GM18508 (cell line): ENCODE measurements around the gene PCDHGA10.
"Not testable (repeated sequence)": the region's sequence is repeated elsewhere in the genome, so short reads cannot be mapped to it uniquely, and the experiment has no call there.

ENCODE experiments used
- ATAC-seq: cut with Tn5 transposase; IDR thresholded peaks from one replicate; pipeline ENCODE4 v1.9.1; 2021; ENCODE audit warnings: moderate number of reproducible peaks; ENCODE audit not compliant: insufficient read depth, unreplicated experiment

Gene PCDHGA10

DNA sequence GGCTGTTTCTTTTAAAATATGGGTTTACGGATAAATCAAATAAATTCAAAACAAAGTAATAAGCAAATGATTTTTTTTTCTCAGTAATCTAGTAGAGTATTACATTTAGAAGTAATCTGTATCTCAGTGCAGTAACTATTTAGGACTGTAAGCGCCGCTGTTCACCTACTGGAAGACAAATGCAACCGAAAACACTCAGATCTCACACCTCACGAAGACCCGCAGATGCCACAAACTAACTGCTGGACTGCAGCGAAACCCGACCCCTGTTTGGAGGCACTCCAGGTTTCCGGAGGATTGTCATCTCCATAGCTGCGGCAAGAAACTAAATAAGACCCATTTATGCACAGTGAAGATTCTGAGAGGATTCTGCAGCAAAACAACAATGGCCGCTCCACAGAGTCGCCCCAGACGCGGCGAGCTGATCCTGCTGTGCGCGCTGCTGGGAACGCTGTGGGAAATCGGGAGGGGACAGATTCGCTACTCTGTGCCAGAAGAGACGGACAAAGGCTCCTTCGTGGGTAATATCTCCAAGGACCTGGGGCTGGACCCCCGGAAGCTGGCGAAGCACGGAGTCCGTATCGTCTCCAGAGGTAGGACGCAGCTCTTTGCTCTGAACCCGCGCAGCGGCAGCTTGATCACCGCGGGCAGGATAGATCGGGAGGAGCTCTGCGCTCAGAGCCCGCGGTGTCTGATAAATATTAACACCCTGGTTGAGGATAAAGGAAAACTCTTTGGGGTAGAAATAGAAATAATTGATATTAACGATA lies 20.2 kb upstream of the PCDHGA10 start, which contains the start of gene PCDHGA8:
Gene PCDHGA8, plus strand, starts transcription at position 205 of the 770 bp plus-strand sequence. Its CDS starts 181 bp downstream, at position 386.
- ATAC-seq = no peak

DNA sequence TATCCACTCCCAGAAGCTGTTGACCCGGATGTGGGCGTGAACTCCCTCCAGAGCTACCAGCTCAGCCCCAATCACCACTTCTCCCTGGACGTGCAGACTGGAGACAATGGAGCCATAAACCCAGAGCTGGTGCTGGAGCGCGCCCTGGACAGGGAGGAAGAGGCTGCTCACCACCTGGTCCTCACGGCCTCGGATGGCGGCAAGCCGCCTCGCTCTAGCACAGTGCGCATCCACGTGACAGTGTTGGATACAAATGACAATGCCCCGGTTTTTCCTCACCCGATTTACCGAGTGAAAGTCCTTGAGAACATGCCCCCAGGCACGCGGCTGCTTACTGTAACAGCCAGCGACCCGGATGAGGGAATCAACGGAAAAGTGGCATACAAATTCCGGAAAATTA lies 19.5 kb upstream of the PCDHGA10 start:
- no peak for ATAC-seq

DNA sequence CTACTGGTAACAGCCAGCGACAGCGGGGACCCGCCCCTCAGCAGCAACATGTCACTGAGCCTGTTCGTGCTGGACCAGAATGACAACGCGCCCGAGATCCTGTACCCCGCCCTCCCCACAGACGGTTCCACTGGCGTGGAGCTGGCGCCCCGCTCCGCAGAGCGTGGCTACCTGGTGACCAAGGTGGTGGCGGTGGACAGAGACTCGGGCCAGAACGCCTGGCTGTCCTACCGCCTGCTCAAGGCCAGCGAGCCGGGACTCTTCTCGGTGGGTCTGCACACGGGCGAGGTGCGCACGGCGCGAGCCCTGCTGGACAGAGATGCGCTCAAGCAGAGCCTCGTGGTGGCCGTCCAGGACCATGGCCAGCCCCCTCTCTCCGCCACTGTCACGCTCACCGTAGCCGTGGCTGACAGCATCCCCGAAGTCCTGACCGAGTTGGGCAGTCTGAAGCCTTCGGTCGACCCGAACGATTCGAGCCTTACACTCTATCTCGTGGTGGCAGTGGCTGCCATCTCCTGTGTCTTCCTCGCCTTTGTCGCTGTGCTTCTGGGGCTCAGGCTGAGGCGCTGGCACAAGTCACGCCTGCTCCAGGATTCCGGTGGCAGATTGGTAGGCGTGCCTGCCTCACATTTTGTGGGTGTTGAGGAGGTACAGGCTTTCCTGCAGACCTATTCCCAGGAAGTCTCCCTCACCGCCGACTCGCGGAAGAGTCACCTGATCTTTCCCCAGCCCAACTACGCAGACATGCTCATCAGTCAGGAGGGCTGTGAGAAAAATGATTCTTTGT lies 18.2 kb upstream of the PCDHGA10 start:
- ATAC-seq = not testable (repeated sequence)

DNA sequence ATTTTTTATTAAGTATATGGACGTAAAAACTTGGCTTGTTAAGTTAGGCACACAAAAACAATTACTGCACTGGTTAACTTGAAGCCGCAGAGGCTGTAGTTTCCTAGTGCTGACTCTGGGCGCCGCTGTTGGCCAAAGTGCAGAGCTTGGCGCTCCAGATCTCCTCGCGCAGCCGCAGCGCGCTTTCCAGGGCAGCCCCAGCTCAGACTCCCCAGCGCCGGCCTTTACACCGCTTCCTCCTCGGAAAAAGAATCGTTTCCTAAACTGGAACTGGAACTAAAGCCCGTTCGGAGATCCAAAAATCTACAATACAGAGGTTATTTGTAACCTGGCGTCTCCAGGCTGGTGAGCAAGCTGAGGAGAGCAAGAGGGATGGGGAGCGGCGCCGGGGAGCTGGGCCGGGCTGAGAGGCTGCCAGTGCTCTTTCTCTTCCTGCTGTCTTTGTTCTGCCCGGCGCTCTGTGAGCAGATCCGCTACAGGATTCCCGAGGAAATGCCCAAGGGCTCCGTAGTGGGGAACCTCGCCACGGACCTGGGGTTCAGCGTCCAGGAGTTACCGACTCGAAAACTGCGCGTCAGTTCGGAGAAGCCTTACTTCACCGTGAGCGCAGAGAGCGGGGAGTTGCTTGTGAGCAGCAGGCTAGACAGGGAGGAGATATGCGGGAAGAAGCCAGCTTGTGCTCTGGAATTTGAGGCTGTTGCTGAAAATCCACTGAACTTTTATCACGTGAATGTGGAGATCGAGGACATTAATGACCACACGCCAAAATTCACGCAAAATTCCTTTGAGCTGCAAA lies 14.8 kb upstream of the PCDHGA10 start, which contains the start of gene PCDHGB5:
Gene PCDHGB5, plus strand, starts transcription at position 192 of the 796 bp plus-strand sequence. Its CDS starts 181 bp downstream, at position 373.
- peak; percentile 97 for ATAC-seq

DNA sequence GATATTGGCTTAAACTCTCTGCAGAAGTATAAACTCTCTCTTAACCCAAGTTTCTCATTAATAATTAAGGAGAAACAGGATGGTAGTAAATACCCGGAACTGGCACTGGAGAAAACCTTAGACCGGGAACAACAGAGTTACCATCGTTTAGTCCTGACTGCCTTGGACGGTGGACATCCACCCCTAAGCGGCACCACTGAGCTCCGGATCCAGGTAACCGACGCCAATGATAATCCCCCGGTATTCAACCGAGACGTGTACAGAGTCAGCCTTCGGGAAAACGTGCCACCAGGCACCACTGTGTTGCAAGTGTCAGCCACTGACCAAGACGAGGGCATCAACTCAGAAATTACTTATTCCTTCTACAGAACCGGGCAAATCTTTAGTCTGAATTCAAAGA lies 14.2 kb upstream of the PCDHGA10 start:
- no peak for ATAC-seq

DNA sequence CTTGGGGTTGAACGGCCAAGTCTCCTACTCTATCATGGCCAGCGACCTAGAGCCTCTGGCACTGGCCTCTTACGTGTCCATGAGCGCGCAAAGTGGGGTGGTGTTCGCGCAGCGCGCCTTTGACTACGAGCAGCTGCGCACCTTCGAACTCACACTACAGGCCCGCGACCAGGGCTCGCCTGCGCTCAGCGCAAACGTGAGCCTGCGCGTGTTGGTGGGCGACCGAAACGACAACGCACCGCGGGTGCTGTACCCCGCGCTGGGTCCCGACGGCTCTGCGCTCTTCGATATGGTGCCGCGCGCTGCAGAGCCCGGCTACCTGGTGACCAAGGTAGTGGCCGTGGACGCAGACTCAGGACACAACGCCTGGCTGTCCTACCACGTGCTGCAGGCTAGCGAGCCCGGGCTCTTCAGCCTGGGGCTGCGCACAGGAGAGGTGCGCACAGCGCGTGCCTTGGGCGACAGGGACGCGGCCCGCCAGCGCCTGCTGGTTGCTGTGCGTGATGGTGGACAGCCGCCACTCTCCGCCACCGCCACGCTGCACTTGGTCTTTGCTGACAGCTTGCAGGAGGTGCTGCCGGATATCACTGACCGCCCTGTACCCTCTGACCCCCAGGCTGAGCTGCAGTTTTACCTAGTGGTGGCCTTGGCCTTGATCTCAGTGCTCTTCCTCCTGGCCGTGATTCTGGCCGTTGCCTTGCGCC lies 13.1 kb upstream of the PCDHGA10 start:
- ATAC-seq = no peak

DNA sequence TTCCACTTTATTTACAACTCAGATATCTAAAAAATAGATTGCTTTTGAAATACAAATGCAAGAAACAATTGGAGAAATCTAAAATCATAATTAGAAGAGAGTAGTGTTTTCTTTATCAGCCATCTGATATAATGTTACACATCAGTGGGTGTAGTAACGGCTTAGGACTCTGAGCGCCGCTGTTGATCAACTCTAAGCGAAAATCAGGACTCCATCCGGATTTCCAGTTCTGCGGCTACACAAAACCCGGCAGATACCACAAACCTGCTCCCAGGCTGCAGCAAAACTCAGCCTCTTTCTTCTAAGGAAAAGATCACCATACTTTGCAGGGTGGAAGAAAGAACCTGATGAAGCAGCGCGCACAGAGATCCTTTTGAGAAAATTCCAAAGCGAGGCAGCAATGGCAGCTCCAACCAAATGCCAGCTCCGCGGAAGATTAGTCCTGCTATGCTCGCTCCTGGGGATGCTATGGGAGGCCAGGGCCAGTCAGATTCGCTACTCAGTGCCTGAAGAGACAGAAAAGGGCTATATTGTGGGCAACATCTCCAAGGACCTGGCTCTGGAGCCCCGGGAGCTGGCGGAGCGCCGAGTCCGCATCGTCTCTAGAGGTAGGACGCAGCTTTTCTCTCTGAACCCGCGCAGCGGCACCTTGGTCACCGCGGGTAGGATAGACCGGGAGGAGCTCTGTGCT lies 10.1 kb upstream of the PCDHGA10 start, which contains the start of gene PCDHGA9:
Gene PCDHGA9, plus strand, starts transcription at position 226 of the 691 bp plus-strand sequence. Its CDS starts 175 bp downstream, at position 401.
- no peak for ATAC-seq

DNA sequence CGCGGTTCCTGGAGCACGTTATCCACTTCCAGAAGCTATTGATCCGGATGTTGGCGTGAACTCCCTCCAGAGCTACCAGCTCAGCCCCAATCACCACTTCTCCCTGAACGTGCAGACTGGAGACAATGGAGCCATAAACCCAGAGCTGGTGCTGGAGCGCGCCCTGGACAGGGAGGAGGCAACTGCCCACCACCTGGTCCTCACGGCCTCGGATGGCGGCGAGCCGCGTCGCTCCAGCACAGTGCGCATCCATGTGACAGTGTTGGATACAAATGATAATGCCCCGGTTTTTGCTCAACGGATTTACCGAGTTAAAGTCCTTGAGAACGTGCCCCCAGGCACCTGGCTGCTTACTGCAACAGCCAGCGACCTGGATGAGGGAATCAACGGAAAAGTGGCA lies 9.4 kb upstream of the PCDHGA10 start:
- ATAC-seq = no peak

DNA sequence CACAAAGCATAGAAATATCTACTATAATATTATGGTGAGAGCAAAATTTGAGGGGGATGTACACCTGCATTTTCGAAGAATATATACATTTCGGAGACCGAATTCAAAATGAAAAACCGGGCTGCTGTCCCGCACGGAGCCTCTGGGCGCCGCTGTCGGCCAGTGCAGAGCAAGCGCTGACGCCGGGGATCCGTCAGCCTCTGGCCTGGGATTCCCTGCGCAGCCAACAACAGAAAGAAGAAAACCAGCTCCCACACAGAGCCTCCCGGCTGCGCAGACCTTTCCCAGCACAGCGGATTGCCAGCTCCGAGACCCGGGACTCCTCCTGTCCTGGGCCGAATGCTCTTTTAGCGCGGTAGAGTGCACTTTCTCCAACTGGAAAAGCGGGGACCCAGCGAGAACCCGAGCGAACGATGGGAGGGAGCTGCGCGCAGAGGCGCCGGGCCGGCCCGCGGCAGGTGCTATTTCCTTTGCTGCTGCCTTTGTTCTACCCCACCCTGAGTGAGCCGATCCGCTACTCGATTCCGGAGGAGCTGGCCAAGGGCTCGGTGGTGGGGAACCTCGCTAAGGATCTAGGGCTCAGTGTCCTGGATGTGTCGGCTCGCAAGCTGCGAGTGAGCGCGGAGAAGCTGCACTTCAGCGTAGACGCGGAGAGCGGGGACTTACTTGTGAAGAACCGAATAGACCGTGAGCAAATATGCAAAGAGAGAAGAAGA lies 4.8 kb upstream of the PCDHGA10 start, which contains the start of gene PCDHGB6:
Gene PCDHGB6, plus strand, starts transcription at position 232 of the 716 bp plus-strand sequence. Its CDS starts 182 bp downstream, at position 414.
- not testable (repeated sequence) for ATAC-seq

DNA sequence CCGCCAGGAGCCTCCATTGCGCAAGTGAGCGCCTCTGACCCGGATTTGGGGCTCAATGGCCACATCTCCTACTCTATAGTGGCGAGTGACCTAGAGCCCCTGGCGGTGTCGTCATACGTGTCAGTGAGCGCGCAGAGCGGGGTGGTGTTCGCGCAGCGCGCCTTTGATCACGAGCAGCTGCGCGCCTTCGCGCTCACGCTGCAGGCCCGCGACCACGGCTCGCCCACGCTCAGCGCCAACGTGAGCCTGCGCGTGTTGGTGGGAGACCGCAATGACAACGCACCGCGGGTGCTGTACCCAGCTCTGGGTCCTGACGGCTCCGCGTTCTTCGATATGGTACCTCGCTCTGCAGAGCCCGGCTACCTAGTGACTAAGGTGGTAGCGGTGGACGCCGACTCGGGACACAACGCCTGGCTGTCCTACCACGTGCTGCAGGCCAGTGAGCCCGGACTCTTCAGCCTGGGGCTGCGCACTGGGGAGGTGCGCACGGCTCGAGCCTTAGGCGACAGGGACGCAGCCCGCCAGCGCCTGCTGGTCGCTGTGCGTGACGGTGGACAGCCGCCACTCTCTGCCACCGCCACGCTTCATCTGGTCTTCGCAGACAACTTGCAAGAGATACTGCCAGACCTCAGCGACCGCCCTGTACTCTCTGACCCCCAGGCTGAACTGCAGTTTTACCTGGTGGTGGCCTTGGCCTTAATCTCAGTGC lies 3.0 kb upstream of the PCDHGA10 start:
- ATAC-seq = no peak

DNA sequence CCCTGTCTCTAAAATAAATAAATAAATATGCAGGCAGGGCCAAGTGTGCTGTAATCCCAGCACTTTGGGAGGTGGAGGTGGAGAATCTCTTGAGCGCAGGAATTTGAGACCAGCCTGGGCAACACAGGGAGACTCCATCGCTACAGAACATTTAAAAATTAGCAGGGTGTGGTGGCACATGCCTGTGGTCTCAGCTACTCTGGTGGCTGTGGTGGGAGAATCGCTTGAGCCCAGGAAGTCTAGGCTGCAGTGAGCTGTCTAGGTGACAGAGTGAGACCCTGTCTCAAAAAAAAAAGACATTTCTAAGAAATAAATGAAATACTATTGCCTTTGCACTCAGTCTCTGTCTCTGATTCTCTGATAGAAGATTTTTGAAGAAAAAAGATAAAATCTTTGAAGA lies 1.2 kb upstream of the PCDHGA10 start:
- ATAC-seq = no peak

DNA sequence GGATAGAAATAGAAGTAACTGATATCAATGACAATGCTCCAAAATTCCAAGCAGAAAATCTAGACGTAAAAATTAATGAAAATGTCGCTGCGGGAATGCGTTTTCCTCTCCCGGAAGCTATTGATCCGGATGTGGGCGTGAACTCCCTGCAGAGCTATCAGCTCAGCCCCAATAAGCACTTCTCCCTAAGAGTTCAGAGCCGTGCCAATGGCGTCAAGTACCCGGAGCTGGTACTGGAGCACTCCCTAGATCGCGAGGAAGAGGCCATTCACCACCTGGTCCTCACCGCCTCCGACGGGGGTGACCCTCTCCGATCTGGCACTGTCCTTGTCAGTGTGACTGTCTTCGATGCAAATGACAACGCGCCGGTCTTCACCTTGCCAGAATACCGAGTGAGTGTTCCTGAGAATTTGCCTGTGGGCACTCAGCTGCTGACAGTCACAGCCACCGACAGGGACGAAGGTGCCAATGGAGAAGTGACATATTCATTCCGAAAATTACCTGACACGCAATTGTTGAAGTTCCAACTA lies 818 bp downstream of the PCDHGA10 start:
- no peak for ATAC-seq

DNA sequence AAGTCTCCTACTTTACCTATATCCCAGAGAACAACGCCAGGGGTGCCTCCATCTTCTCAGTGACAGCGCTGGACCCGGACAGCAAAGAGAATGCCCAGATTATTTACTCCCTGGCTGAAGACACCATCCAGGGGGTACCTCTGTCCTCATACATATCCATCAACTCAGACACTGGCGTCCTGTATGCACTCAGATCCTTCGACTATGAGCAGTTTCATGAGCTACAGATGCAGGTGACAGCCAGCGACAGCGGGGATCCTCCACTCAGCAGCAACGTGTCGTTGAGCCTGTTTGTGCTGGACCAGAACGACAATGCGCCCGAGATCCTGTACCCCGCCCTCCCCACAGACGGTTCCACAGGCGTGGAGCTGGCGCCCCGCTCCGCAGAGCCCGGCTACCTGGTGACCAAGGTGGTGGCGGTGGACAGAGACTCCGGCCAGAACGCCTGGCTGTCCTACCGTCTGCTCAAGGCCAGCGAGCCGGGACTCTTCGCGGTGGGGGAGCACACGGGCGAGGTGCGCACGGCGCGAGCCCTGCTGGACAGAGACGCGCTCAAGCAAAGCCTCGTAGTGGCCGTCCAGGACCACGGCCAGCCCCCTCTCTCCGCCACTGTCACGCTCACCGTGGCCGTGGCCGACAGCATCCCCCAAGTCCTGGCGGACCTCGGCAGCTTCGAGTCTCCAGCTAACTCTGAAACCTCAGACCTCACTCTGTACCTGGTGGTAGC lies 1.9 kb downstream of the PCDHGA10 start:
- ATAC-seq = not testable (repeated sequence)

DNA sequence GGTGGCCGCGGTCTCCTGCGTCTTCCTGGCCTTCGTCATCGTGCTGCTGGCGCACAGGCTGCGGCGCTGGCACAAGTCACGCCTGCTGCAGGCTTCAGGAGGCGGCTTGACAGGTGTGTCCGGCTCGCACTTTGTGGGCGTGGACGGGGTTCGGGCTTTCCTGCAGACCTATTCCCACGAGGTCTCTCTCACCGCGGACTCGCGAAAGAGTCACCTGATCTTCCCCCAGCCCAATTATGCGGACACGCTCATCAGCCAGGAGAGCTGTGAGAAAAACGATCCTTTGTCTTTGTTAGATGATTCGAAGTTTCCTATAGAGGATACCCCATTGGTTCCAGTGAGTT lies 2.5 kb downstream of the PCDHGA10 start:
- not testable (repeated sequence) for ATAC-seq

DNA sequence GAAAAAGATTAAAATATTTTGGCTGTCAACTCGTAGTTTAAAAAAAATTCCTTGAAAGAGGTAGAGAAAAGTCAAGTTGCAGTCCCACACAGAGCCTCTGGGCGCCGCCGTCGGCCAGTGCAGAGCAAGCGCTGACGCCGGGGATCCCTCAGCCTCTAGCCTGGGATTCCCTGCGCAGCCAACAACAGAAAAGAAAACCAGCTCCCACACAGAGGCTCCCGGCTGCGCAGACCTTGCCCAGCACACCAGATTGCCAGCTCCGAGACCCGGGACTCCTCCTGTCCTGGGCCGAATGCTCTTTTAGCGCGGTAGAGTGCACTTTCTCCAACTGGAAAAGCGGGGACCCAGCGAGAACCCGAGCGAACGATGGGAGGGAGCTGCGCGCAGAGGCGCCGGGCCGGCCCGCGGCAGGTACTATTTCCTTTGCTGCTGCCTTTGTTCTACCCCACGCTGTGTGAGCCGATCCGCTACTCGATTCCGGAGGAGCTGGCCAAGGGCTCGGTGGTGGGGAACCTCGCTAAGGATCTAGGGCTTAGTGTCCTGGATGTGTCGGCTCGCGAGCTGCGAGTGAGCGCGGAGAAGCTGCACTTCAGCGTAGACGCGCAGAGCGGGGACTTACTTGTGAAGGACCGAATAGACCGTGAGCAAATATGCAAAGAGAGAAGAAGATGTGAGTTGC lies 4.8 kb downstream of the PCDHGA10 start, which contains the start of gene PCDHGB7:
Gene PCDHGB7, plus strand, starts transcription at position 184 of the 679 bp plus-strand sequence. Its CDS starts 183 bp downstream, at position 367.
- ATAC-seq = peak; percentile 51
